Activated B cell treated with CpG ODN at 0.5 μM for 24 hours (primary cell): ENCODE data around the gene PPID. TPM values are rescaled to one million over a fixed set of nuclear protein-coding genes. Genes with fewer than 3 reads are reported as not detected.
A peak's percentile ranks its signal among the peaks of the same experiment; 100 is the strongest.

ENCODE experiments used
- ATAC-seq: fragments of 200-7000 bp; cut with Tn5 transposase; one replicate; pipeline ENCODE4 v1.10.0; 2021; ENCODE audit warnings: low read depth, mild to moderate bottlenecking, moderate library complexity
- CTCF ChIA-PET: fragments of 350-600 bp; sonication (Branson Sonifier 250); formaldehyde crosslinking; loops from one replicate; lab custom pipeline; 2021; ENCODE audit warnings: antibody characterized with exemption; lab: Charles Lee
- POLR2A ChIA-PET: fragments of 350-600 bp; sonication (Branson Sonifier 250); formaldehyde crosslinking; loops from one replicate; lab custom pipeline; 2021; ENCODE audit warnings: antibody characterized with exemption; lab: Charles Lee
- DNase-seq: peaks from one replicate; pipeline ENCODE4 v3.0.0; 2022
- H3K27ac Mint-ChIP-seq: one replicate; pipeline ENCODE4 v1.8.0; 2020; ENCODE audit warnings: mixed read lengths
- H3K27me3 Mint-ChIP-seq: one replicate; pipeline ENCODE4 v1.8.0; 2021; ENCODE audit warnings: mixed read lengths
- H3K36me3 Mint-ChIP-seq: one replicate; pipeline ENCODE4 v1.8.0; 2021; ENCODE audit warnings: low read depth, mixed read lengths
- H3K4me1 Mint-ChIP-seq: one replicate; pipeline ENCODE4 v1.8.0; 2021; ENCODE audit warnings: mixed read lengths
- H3K4me3 Mint-ChIP-seq: one replicate; pipeline ENCODE4 v1.8.0; 2020; ENCODE audit warnings: mild to moderate bottlenecking, mixed read lengths
- H3K9me3 Mint-ChIP-seq: one replicate; pipeline ENCODE4 v1.8.0; 2020; ENCODE audit warnings: mixed read lengths
- intact Hi-C: fragments of 100-400 bp; cut with micrococcal nuclease; formaldehyde crosslinking; loops from one replicate; pipeline ENCODE4 v1.15.1; 2024
- total RNA-seq: library from RNA; stranded (reverse); gene quantifications from 2 replicates; pipeline ENCODE4 v1.2.3, GENCODE V29; 2022
- TF ChIP-seq, protein P1 (sequence below): fragments of 200-600 bp; IDR thresholded peaks from one replicate; pipeline ENCODE4 v1.8.0; 2022; ENCODE audit warnings: antibody characterized with exemption, mild to moderate bottlenecking

The PPID gene
- total RNA-seq, 1 donor from 2014 or later: 29.8 TPM

DNA sequence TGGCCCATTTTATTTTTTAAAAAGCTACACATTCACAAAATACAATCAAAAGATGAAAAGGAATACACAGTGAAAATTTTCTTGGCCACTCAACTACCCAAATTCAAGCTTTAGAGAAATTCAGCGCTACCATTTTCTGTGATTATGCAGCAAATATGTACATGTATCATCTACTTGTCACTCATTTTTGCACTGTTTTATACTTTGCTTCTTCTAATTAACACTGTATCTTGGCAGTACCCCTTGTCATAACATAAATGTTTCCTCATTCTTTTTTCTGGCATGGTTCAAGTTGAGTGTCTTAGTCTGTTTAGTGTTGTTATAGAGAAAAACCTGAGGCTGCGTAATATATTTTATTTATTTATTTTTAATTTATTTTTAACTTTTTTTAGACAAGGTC is 15.7 kb upstream of the PPID start:
- ATAC-seq (no peak), DNase-seq (no peak)
- no peaks in the 10 kb centered on the region for H3K36me3 Mint-ChIP-seq
- TF ChIP-seq, protein P1, sequence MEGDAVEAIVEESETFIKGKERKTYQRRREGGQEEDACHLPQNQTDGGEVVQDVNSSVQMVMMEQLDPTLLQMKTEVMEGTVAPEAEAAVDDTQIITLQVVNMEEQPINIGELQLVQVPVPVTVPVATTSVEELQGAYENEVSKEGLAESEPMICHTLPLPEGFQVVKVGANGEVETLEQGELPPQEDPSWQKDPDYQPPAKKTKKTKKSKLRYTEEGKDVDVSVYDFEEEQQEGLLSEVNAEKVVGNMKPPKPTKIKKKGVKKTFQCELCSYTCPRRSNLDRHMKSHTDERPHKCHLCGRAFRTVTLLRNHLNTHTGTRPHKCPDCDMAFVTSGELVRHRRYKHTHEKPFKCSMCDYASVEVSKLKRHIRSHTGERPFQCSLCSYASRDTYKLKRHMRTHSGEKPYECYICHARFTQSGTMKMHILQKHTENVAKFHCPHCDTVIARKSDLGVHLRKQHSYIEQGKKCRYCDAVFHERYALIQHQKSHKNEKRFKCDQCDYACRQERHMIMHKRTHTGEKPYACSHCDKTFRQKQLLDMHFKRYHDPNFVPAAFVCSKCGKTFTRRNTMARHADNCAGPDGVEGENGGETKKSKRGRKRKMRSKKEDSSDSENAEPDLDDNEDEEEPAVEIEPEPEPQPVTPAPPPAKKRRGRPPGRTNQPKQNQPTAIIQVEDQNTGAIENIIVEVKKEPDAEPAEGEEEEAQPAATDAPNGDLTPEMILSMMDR: no peak
- ChIA-PET POLR2A (no interaction called here), CTCF (no interaction called here)
- no peaks in the 10 kb centered on the region for H3K4me1 Mint-ChIP-seq
- no peak overlapping the region for H3K27ac Mint-ChIP-seq
- intact Hi-C loops: no loop called here
- peaks cover 21% of the 10 kb centered on the region for H3K27me3 Mint-ChIP-seq
- H3K4me3 Mint-ChIP-seq: no peak overlapping the region
- H3K9me3 Mint-ChIP-seq: no peaks in the 10 kb centered on the region

DNA sequence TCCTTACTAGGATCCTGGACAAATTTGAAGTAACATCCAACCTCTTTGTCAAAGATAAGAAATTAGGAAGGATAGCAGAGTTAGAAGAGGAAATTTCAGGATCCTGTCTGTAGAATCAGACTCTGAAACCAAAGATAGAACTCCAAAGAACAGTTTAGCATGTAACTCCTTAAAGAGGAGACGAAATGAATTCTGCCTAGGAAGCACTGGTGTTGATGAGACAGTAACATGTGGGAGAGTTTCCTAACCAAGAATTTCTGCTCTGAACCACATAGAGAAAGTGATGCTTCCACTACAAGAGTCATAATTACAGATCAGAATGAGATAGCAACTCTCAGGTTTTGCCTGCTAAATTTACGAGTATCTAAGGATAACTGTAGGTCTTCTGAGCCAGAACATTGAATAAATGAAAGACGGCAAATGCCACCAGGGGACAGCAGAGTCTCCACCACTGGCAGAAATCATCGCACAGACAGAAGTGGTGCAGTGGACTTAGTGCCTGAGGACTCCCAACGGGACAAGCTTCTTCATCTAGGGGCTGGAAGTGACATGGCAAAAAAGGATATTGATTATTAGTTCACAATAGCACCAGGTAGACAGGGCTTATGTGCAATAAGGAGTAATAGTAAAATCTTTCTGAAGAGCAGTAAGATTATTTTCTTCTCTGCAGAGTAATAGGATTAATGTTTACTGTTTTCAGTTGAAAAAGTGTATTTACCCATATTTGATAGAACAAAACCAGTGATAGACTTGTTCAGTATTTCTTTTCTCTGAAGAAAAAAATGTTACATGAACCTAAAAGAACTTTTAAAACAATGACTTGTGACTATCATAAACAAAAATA is 6.7 kb upstream of the PPID start:
- H3K4me3 Mint-ChIP-seq: no peak overlapping the region
- POLR2A ChIA-PET: no interaction called here
- ATAC-seq: peak; percentile 40

DNA sequence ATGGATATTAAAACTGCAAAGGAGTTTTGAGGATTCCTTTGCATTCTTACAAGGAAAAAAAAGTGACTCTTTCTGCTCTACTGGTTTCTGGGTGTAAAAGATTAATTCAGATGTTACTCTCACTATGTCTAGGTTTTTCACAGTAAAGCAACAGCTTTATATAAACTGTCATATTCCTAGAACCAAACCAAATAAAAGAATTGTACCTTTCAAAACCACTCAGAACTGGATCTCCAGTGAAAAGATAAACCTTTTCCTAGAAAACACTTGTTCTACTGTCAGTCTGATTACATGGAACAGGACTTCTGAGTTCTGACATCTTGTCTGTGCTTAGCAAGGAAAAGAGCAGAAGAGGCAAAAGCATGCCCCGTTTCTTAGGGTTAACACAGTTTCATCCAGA is 5.0 kb upstream of the PPID start:
- TF ChIP-seq, protein P1: no peak
- ChIA-PET CTCF (no interaction called here), POLR2A (no interaction called here)
- Mint-ChIP-seq H3K4me3 (no peak overlapping the region), H3K4me1 (peaks cover 5% of the 10 kb centered on the region), H3K9me3 (no peaks in the 10 kb centered on the region), H3K27ac (no peak overlapping the region), H3K36me3 (peaks cover 4% of the 10 kb centered on the region), H3K27me3 (peaks cover 36% of the 10 kb centered on the region)
- intact Hi-C loops: no loop called here
- no peak for DNase-seq
- no peak for ATAC-seq

More for the DNA sequence above, 6.7 kb upstream of the PPID start:
- intact Hi-C loops: loop anchor here (1.0 kb wide), 3 partner anchors 120 to 473 kb away; no protein-coding TSS in a partner anchor
- H3K4me1 Mint-ChIP-seq: no peaks in the 10 kb centered on the region
- H3K27ac Mint-ChIP-seq: no peak overlapping the region
- H3K36me3 Mint-ChIP-seq: no peaks in the 10 kb centered on the region
- no peak for DNase-seq
- H3K27me3 Mint-ChIP-seq: peaks cover 37% of the 10 kb centered on the region
- H3K9me3 Mint-ChIP-seq: no peaks in the 10 kb centered on the region
- TF ChIP-seq, protein P1: no peak
- CTCF ChIA-PET: no interaction called here

DNA sequence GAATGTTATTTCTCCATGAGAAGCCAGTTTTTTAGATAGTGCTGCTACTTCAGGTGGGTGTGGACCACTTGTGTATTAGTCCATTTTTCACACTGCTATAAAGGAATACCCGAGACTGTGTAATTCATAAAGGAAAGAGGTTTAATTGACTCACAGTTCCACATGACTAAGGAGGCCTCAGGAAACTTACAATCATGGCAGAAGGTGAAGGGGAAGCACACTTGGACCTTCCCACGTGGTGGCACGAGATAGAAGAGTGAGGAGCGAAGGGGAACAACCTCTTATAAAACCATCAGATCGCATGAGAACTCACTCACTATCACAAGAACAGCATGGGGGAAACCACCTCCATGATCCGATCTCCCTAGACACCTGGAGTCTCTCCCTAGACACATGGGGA is 3.4 kb upstream of the PPID start:
- TF ChIP-seq, protein P1: no peak
- POLR2A ChIA-PET: no interaction called here
- no peak overlapping the region for H3K4me3 Mint-ChIP-seq
- CTCF ChIA-PET: no interaction called here
- H3K27ac Mint-ChIP-seq: no peak overlapping the region
- H3K4me1 Mint-ChIP-seq: peaks cover 18% of the 10 kb centered on the region
- DNase-seq (no peak), ATAC-seq (no peak)
- peaks cover 25% of the 10 kb centered on the region for H3K27me3 Mint-ChIP-seq
- H3K9me3 Mint-ChIP-seq: no peaks in the 10 kb centered on the region
- intact Hi-C loops: no loop called here
- peaks cover 11% of the 10 kb centered on the region for H3K36me3 Mint-ChIP-seq

DNA sequence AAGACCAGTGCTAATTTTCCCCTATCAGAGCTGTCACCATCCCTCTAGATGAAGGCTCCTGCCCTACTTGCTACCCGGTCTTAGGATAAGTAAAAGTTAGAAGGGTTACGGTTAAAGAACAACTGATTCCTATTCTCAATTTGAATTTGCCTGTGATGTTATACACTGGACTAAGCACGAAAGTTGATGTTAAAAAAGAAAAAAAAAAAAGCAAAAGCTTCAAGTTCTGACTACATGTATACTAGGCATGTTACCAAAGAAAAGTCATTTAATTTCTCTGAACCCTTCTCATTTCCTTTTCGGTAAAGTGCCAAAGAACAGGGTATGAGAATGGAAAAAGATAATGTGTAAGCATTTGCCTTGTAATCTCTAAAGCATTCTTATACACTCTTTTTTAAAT is 1.4 kb upstream of the PPID start:
- DNase-seq: no peak
- peaks cover 17% of the 10 kb centered on the region for H3K27me3 Mint-ChIP-seq
- TF ChIP-seq, protein P1: no peak
- POLR2A ChIA-PET: no interaction called here
- no peaks in the 10 kb centered on the region for H3K9me3 Mint-ChIP-seq
- intact Hi-C loops: no loop called here
- peaks cover 21% of the 10 kb centered on the region for H3K4me1 Mint-ChIP-seq
- no peak overlapping the region for H3K27ac Mint-ChIP-seq
- ATAC-seq: no peak
- peak overlapping the region; percentile 56 for H3K4me3 Mint-ChIP-seq
- H3K36me3 Mint-ChIP-seq: peaks cover 27% of the 10 kb centered on the region
- CTCF ChIA-PET: no interaction called here
